GM23248 (cell line): Measurements from ENCODE around the gene SEMA6D. TPM values are rescaled to one million over a fixed set of nuclear protein-coding genes. Genes with fewer than 3 reads are reported as not detected.

Experiments used
- DNase-seq: peaks from one replicate; pipeline ENCODE4 v3.0.0-alpha.2; 2015
- H2AFZ ChIP-seq: fragments of 200-600 bp; sonication (generic); 2 replicates; pipeline ENCODE4 v1.6.1; 2016; ENCODE audit warnings: antibody characterized with exemption
- H3F3A ChIP-seq: fragments of 200-600 bp; sonication (generic); 2 replicates; pipeline ENCODE4 v1.6.1; 2016; ENCODE audit warnings: mild to moderate bottlenecking, antibody characterized with exemption, mixed run types; ENCODE audit not compliant: insufficient read depth
- H3K27ac ChIP-seq: fragments of 200-600 bp; sonication (generic); 2 replicates; pipeline ENCODE4 v1.5.1; 2016; ENCODE audit warnings: mild to moderate bottlenecking
- H3K27me3 ChIP-seq: fragments of 200-600 bp; sonication (generic); replicated peaks from 2 replicates; pipeline ENCODE4 v1.6.1; 2016; ENCODE audit warnings: mild to moderate bottlenecking; ENCODE audit not compliant: insufficient read depth
- H3K36me3 ChIP-seq: fragments of 200-600 bp; sonication (generic); 2 replicates; pipeline ENCODE4 v1.6.1; 2016; ENCODE audit warnings: low read depth, mild to moderate bottlenecking
- H3K4me1 ChIP-seq: fragments of 200-600 bp; sonication (generic); 2 replicates; pipeline ENCODE4 v1.6.1; 2016; ENCODE audit warnings: mild to moderate bottlenecking; ENCODE audit not compliant: insufficient read depth
- H3K4me2 ChIP-seq: fragments of 200-600 bp; sonication (generic); one replicate; pipeline ENCODE4 v1.6.1; 2016; ENCODE audit warnings: mild to moderate bottlenecking; ENCODE audit not compliant: unreplicated experiment
- H3K4me3 ChIP-seq: fragments of 200-600 bp; sonication (generic); 2 replicates; pipeline ENCODE4 v1.5.1; 2016; ENCODE audit warnings: mild to moderate bottlenecking
- H3K79me2 ChIP-seq: fragments of 200-600 bp; sonication (generic); 2 replicates; pipeline ENCODE4 v1.6.1; 2016; ENCODE audit warnings: mild to moderate bottlenecking; ENCODE audit not compliant: insufficient read depth
- H3K9ac ChIP-seq: fragments of 200-600 bp; sonication (generic); 2 replicates; pipeline ENCODE4 v1.6.1; 2016; ENCODE audit warnings: mild to moderate bottlenecking
- H3K9me2 ChIP-seq: fragments of 200-600 bp; sonication (generic); 2 replicates; pipeline ENCODE4 v1.6.1; 2016; ENCODE audit warnings: mixed run types, mild to moderate bottlenecking, moderate library complexity; ENCODE audit not compliant: insufficient read depth
- H3K9me3 ChIP-seq: fragments of 200-600 bp; sonication (generic); one replicate; pipeline ENCODE4 v1.6.1; 2017; ENCODE audit warnings: low read depth
- H4K20me1 ChIP-seq: fragments of 200-600 bp; sonication (generic); 2 replicates; pipeline ENCODE4 v1.6.0; 2016; ENCODE audit not compliant: insufficient read depth
- EZH2 ChIP-seq: fragments of 200-600 bp; sonication (generic); IDR thresholded peaks from 2 replicates; pipeline ENCODE4 v1.6.1; 2018; ENCODE audit warnings: antibody characterized with exemption, mild to moderate bottlenecking; ENCODE audit not compliant: insufficient read depth, poor library complexity, severe bottlenecking
- EZH2phosphoT487 ChIP-seq: fragments of 200-600 bp; sonication (generic); IDR thresholded peaks from 2 replicates; pipeline ENCODE4 v1.6.1; 2018; ENCODE audit warnings: antibody characterized with exemption, moderate library complexity, mild to moderate bottlenecking, low read depth; ENCODE audit not compliant: insufficient read depth
- WGBS, 2 experiments: methylation state at CpG; one replicate each; pipeline ENCODE4 v1.1.6; 2015 to 2017; ENCODE audit warnings: low lambda C conversion rate in 2 of 2, low coverage in 1 of 2; ENCODE audit errors: missing lambda C conversion rate in 2 of 2; 5-methylcytosine and 5-hydroxymethylcytosine counted together
- in situ Hi-C: fragments of 300-500 bp; cut with MboI; formaldehyde crosslinking; loops from 2 replicates; pipeline ENCODE4 v1.15.0; 2020
- polyA plus RNA-seq: library from polyadenylated mRNA; unstranded; fragments of >200 nt; fragmentation: Nextera tagmentation; extraction: Ambion mirVana; gene quantifications from 2 replicates; pipeline ENCODE4 v1.2.1, GENCODE V29; 2016
- total RNA-seq: library from RNA; depleted of rRNA; stranded (reverse); fragments of >200 nt; shearing (Covaris generic); gene quantifications from 2 replicates; pipeline ENCODE4 v1.2.3, GENCODE V29; 2014

The SEMA6D gene
- total and polyA plus RNA-seq, 2 experiments from 2014 or later = 0.86 to 1.4 TPM

DNA sequence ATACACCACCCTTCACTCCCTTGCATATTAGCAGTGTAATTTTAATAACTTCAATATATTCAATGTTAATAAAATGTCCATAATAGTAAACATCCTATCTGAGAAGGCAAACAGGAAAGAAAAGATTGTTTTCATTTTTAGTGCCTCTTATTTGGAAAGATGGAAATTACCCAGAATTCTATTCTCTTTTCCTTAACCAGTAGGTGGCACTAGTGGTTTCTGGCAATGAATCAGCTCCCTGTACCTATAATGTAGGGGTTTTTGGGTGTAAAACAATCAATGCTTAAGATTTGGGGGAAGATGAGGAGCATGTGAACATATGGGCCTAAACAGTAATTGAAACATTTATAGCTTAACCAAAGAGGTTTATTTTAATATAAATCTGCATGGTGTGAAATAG lies 5.7 kb upstream of the SEMA6D start:
- Histone ChIP-seq H3K79me2 (no peaks in the 10 kb centered on the region), H3K27me3 (no peaks in the 10 kb centered on the region), H3F3A (0 out of 2 replicates have a peak, but pooled peaks cover 4% of the 10 kb centered on the region), H3K4me2 (no peak overlapping the region), H3K36me3 (no peaks in the 10 kb centered on the region), H3K4me1 (0 out of 2 replicates have a peak, but pooled peaks cover 5% of the 10 kb centered on the region), H3K4me3 (no peak overlapping the region), H3K27ac (no peak overlapping the region), H2AFZ (peak overlapping the region; percentile 72), H3K9ac (no peak overlapping the region), H3K9me2 (no peaks in the 10 kb centered on the region), H3K9me3 (no peaks in the 10 kb centered on the region), H4K20me1 (no peaks in the 10 kb centered on the region)
- in situ Hi-C loops = no loop called here
- TF ChIP-seq EZH2 (no peak), EZH2phosphoT487 (no peak)
- DNase-seq = peak; percentile 51

DNA sequence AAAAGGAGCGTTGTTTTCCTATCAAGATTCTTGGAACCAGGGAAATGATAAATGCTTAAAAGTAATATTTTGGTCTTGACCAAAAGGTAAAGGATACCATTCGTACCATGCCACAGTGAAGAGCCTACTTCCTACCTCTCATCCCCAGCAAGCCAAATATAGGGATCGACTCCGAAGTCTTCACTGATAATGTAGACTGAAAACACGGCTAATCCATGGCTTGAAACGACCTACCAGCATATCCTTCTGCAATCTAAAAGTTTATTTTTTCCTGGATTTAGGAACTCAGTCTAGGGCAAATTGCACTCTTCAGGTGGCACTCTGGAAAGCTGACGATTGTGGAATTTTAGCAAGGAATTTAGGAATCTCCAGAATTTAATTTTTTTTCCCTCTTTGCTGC lies 1.9 kb upstream of the SEMA6D start:
- TF ChIP-seq EZH2phosphoT487 (no peak), EZH2 (no peak)
- Histone ChIP-seq H3K9me3 (no peaks in the 10 kb centered on the region), H3K4me2 (no peak overlapping the region), H3K9ac (no peak overlapping the region), H3K4me3 (no peak overlapping the region), H4K20me1 (no peaks in the 10 kb centered on the region), H3K27ac (no peak overlapping the region), H2AFZ (no peak overlapping the region), H3K27me3 (no peaks in the 10 kb centered on the region), H3K79me2 (no peaks in the 10 kb centered on the region), H3K36me3 (no peaks in the 10 kb centered on the region), H3K4me1 (0 out of 2 replicates have a peak, but pooled peaks cover 5% of the 10 kb centered on the region), H3K9me2 (no peaks in the 10 kb centered on the region), H3F3A (peaks cover 6% of the 10 kb centered on the region)
- in situ Hi-C loops = no loop called here
- no peak for DNase-seq
- WGBS, 2 experiments = 73 to 77% methylated on average over 7 of the region's 7 CpGs

DNA sequence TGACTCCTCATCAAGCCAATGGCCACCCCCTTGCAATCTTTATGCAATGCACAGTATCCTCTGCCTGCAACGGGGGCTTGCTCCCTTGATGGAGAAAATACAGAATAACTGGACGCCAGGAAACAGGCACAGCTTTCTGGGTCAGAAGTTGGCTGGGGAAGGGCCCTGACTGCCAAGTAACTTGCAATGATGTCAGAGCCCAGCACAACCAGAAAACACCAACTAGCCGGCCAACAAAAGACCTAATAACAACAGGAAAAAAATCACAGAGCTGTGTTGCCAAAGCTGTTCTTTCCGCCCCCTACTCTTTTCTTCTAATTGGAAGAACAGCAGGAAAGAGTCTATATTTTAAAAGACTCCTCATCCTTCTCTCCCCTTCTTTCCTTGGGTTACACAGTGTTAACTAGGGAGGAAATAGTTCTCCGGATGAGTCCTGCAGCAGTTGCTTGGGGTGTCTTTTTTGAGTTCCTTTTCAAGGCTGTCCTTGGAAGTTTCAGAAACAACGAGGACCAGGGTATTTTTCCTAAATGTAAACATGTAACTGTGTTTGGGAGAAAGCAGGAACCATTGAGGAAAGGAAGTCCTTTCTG lies 1.4 kb upstream of the SEMA6D start:
- H3K4me1 ChIP-seq = 0 out of 2 replicates have a peak, but pooled peaks cover 5% of the 10 kb centered on the region
- no peaks in the 10 kb centered on the region for H3K36me3 ChIP-seq
- in situ Hi-C loops = no loop called here
- no peaks in the 10 kb centered on the region for H3K9me2 ChIP-seq
- peak overlapping the region; percentile 89 for H3K4me2 ChIP-seq
- no peaks in the 10 kb centered on the region for H4K20me1 ChIP-seq
- no peaks in the 10 kb centered on the region for H3K27me3 ChIP-seq
- H3K9ac ChIP-seq = no peak overlapping the region
- H3K4me3 ChIP-seq = peak overlapping the region; percentile 78
- 10 to 11% methylated on average over 6 of the region's 6 CpGs for WGBS, 2 experiments
- peak; percentile 53 for DNase-seq
- no peak overlapping the region for H3K27ac ChIP-seq
- no peaks in the 10 kb centered on the region for H3K9me3 ChIP-seq
- H3F3A ChIP-seq = peaks cover 9% of the 10 kb centered on the region
- peak overlapping the region; percentile 84 for H2AFZ ChIP-seq
- TF ChIP-seq EZH2phosphoT487 (no peak), EZH2 (no peak)
- no peaks in the 10 kb centered on the region for H3K79me2 ChIP-seq

DNA sequence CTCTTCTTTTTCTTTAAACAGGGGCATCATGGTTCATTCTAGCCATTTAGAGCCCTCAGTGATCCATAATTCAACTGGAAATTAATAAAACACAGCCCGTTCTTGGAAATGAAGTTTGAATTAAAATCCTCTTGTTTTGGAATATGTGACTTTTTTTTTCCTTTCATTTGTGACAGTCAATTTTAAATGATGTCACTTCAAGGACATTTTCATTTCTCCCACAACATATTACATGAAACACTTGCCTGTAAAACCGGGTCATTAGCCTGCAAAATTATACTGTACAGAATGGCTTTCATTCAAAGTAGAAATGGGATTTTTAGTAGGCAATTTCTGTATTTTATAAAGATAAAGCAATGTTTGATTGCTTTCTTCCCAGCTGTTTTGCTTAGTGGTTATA lies 789 bp upstream of the SEMA6D start:
- H3K4me3 ChIP-seq = peak overlapping the region; percentile 78
- H2AFZ ChIP-seq = peak overlapping the region; percentile 84
- H3K27me3 ChIP-seq = no peaks in the 10 kb centered on the region
- H3K4me1 ChIP-seq = 0 out of 2 replicates have a peak, but pooled peaks cover 5% of the 10 kb centered on the region
- no peak overlapping the region for H3K27ac ChIP-seq
- no peaks in the 10 kb centered on the region for H3K9me2 ChIP-seq
- WGBS, 2 experiments = 4 to 9% methylated on average over 2 of the region's 2 CpGs
- H3K79me2 ChIP-seq = no peaks in the 10 kb centered on the region
- in situ Hi-C loops = no loop called here
- peak overlapping the region; percentile 67 for H3K9ac ChIP-seq
- peak overlapping the region; percentile 89 for H3K4me2 ChIP-seq
- TF ChIP-seq EZH2 (no peak), EZH2phosphoT487 (no peak)
- peaks cover 9% of the 10 kb centered on the region for H3F3A ChIP-seq
- H3K36me3 ChIP-seq = no peaks in the 10 kb centered on the region
- no peak for DNase-seq
- H3K9me3 ChIP-seq = no peaks in the 10 kb centered on the region
- H4K20me1 ChIP-seq = no peaks in the 10 kb centered on the region
